SK-N-SH (cell line): ENCODE data around the gene COL4A2. TPM values are rescaled to one million over a fixed set of nuclear protein-coding genes. Genes with fewer than 3 reads are reported as not detected.

ENCODE experiments used
- CTCF ChIA-PET: fragments of 300-600, 350-600 bp; formaldehyde crosslinking; extraction: SDS; loops from one replicate; lab custom pipeline; 2021; lab: Yijun Ruan, JAX
- POLR2A ChIA-PET: fragments of 350-600 bp; sonication (Branson Sonifier 250); formaldehyde crosslinking; extraction: SDS; loops from one replicate; lab custom pipeline; 2020; ENCODE audit warnings: antibody characterized with exemption, inconsistent platforms; lab: Yijun Ruan, JAX
- DNase-seq: peaks from one replicate; pipeline ENCODE4 v3.0.0; 2012
- H2AFZ ChIP-seq: fragments of 200-600 bp; sonication (generic); 2 replicates; pipeline ENCODE4 v1.8.1; 2016; ENCODE audit warnings: antibody characterized with exemption, mild to moderate bottlenecking, low read depth
- H3F3A ChIP-seq: fragments of 200-600 bp; sonication (generic); replicated peaks from 2 replicates; pipeline ENCODE3; 2016; ENCODE audit warnings: antibody characterized with exemption, mild to moderate bottlenecking; ENCODE audit not compliant: insufficient read depth
- H3K27ac ChIP-seq, 2 experiments: fragments of 200-500 bp in 1 of 2; fragments of 200-600 bp in 1 of 2; sonication (Bioruptor generic) in 1 of 2; sonication (generic), shearing (Covaris generic) in 1 of 2; 2 replicates each; pipeline versions ENCODE4 v1.5.1 to v1.6.1; 2014 to 2016; ENCODE audit warnings: low read depth in 2 of 2, inconsistent platforms in 1 of 2, low read length in 1 of 2, mild to moderate bottlenecking in 1 of 2, mixed read lengths in 1 of 2
- H3K27me3 ChIP-seq: fragments of 200-600 bp; sonication (generic), shearing (Covaris generic); 2 replicates; pipeline ENCODE4 v1.6.1; 2016; ENCODE audit warnings: mixed run types; ENCODE audit not compliant: insufficient read depth
- H3K36me3 ChIP-seq, 2 experiments: fragments of 200-500 bp in 1 of 2; fragments of 200-600 bp in 1 of 2; sonication (Bioruptor generic) in 1 of 2; sonication (generic) in 1 of 2; replicated peaks in 1 of 2; 2 replicates each; pipeline versions ENCODE3 to v1.5.1; 2014 to 2016; ENCODE audit warnings: low read length in 1 of 2, mild to moderate bottlenecking in 1 of 2; ENCODE audit not compliant: insufficient read depth in 2 of 2, control insufficient read depth in 1 of 2
- H3K4me1 ChIP-seq, 2 experiments: fragments of 200-500 bp in 1 of 2; fragments of 200-600 bp in 1 of 2; sonication (Bioruptor generic) in 1 of 2; sonication (generic), shearing (Covaris generic) in 1 of 2; 2 replicates each; pipeline versions ENCODE4 v1.5.1 to v1.6.1; 2014 to 2016; ENCODE audit warnings: low read depth in 1 of 2, low read length in 1 of 2, mixed run types in 1 of 2; ENCODE audit not compliant: insufficient read depth in 2 of 2, control insufficient read depth in 1 of 2
- H3K4me2 ChIP-seq: fragments of 200-600 bp; sonication (generic), shearing (Covaris generic); 2 replicates; pipeline ENCODE4 v1.6.1; 2017; ENCODE audit warnings: mixed run types
- H3K4me3 ChIP-seq, 2 experiments: fragments of 200-500 bp in 1 of 2; fragments of 200-600 bp in 1 of 2; sonication (Bioruptor generic) in 1 of 2; sonication (generic), shearing (Covaris generic) in 1 of 2; 2 replicates each; pipeline versions ENCODE4 v1.5.1 to v1.8.1; 2014 to 2016; ENCODE audit warnings: low read depth in 2 of 2, inconsistent platforms in 1 of 2, low read length in 1 of 2, mild to moderate bottlenecking in 1 of 2, mixed read lengths in 1 of 2, moderate library complexity in 1 of 2
- H3K79me2 ChIP-seq: fragments of 200-600 bp; sonication (generic); 2 replicates; pipeline ENCODE4 v1.8.1; 2017; ENCODE audit warnings: mild to moderate bottlenecking; ENCODE audit not compliant: insufficient read depth
- H3K9ac ChIP-seq: fragments of 200-600 bp; sonication (generic); 2 replicates; pipeline ENCODE4 v1.6.1; 2017; ENCODE audit warnings: mixed run types
- H3K9me2 ChIP-seq: fragments of 200-600 bp; sonication (generic); 2 replicates; pipeline ENCODE4 v1.6.1; 2017; ENCODE audit warnings: mixed run types
- H3K9me3 ChIP-seq: fragments of 200-600 bp; sonication (generic); 2 replicates; pipeline ENCODE4 v1.6.1; 2017; ENCODE audit warnings: mixed run types, mild to moderate bottlenecking, moderate library complexity
- H4K20me1 ChIP-seq: fragments of 200-600 bp; sonication (generic); 2 replicates; pipeline ENCODE4 v1.6.1; 2017; ENCODE audit warnings: mild to moderate bottlenecking, mixed run types; ENCODE audit not compliant: insufficient read depth
- FOSL2 ChIP-seq: IDR thresholded peaks from 2 replicates; pipeline ENCODE4 v1.4.0; 2012; ENCODE audit warnings: low read depth, mild to moderate bottlenecking, moderate library complexity, borderline replicate concordance
- GABPA ChIP-seq: IDR thresholded peaks from 2 replicates; pipeline ENCODE4 v1.4.0; 2012; ENCODE audit warnings: low read depth, mild to moderate bottlenecking
- GATA2 ChIP-seq: sonication (generic); formaldehyde crosslinking; IDR thresholded peaks from 2 replicates; pipeline ENCODE4 v1.5.0; 2020; ENCODE audit warnings: mild to moderate bottlenecking, missing genetic modification reagents
- IRF3 ChIP-seq: fragments of 150-350 bp; IDR thresholded peaks from 2 replicates; pipeline ENCODE4 v1.6.1; 2016; ENCODE audit warnings: mild to moderate bottlenecking, low read depth, low read length
- JUND ChIP-seq: IDR thresholded peaks from 2 replicates; pipeline ENCODE4 v1.4.0; 2012
- NFIC ChIP-seq: IDR thresholded peaks from 2 replicates; pipeline ENCODE4 v1.4.0; 2012; ENCODE audit warnings: borderline replicate concordance
- NRF1 ChIP-seq: IDR thresholded peaks from 2 replicates; pipeline ENCODE4 v1.6.1; 2012; ENCODE audit warnings: low read depth, mild to moderate bottlenecking, low read length
- RCOR1 ChIP-seq: fragments of 150-350 bp; IDR thresholded peaks from 2 replicates; pipeline ENCODE4 v1.6.1; 2017; ENCODE audit warnings: antibody characterized with exemption, low read length
- RXRA ChIP-seq: IDR thresholded peaks from 2 replicates; pipeline ENCODE4 v1.4.0; 2012; ENCODE audit warnings: low read depth, mild to moderate bottlenecking, borderline replicate concordance
- WGBS: methylation state at CpG from one replicate; pipeline ENCODE4 v1.1.6; 2017; ENCODE audit warnings: low lambda C conversion rate; 5-methylcytosine and 5-hydroxymethylcytosine counted together
- polyA plus RNA-seq, 3 experiments: library from polyadenylated mRNA; depleted of rRNA; stranded (reverse); fragments of >200 nt; gene quantifications; 2 replicates each; pipeline ENCODE4 v1.2.3, GENCODE V29; 2012

The COL4A2 gene
- polyA plus RNA-seq, 1 of the 3 experiments (the other 2 are of a cell fraction) = 137 TPM

- WGBS = 96% methylated on average over 10 of the region's 11 CpGs
- peaks cover 3 to 4% of the 10 kb centered on the region in 2 experiments; a peak in 1 of 4 replicates for H3K4me1 ChIP-seq
- no peak overlapping the region for H3K9ac ChIP-seq
- no peak overlapping the region for H3K4me2 ChIP-seq
- H3K36me3 ChIP-seq = no peaks in the 10 kb centered on the region
- no peaks in the 10 kb centered on the region for H4K20me1 ChIP-seq
- H3K9me3 ChIP-seq = no peaks in the 10 kb centered on the region
- TF ChIP-seq RXRA = no peak
- no peak for TF ChIP-seq IRF3
- TF ChIP-seq NFIC = no peak
- no peak for TF ChIP-seq JUND
- TF ChIP-seq RCOR1 = no peak
- no peak for TF ChIP-seq FOSL2
- H2AFZ ChIP-seq = no peak overlapping the region
- POLR2A ChIA-PET = no interaction called here
- H3F3A ChIP-seq = peaks cover 2% of the 10 kb centered on the region
- no peaks in the 10 kb centered on the region for H3K27me3 ChIP-seq
- H3K9me2 ChIP-seq = no peaks in the 10 kb centered on the region
- CTCF ChIA-PET = interaction anchor here (0.9 to 1.6 kb wide), 2 partner anchors 9 to 94 kb away, joined by 3 read pairs; no protein-coding TSS in a partner anchor
- no peak overlapping the region for H3K4me3 ChIP-seq
- no peaks in the 10 kb centered on the region for H3K79me2 ChIP-seq
- H3K27ac ChIP-seq = no peak overlapping the region
- no peak for DNase-seq
Measured at GRCh38 chr13:110549795-110550160, 242.7 kb downstream of the COL4A2 start.

- H3K4me2 ChIP-seq = no peak overlapping the region
Measured at GRCh38 chr13:110551284-110551683, 244.2 kb downstream of the COL4A2 start.

GRCh38 chr13:110552767-110553166 lies 245.7 kb downstream of the COL4A2 start:
- 96% methylated on average over 9 of the region's 9 CpGs for WGBS
- H4K20me1 ChIP-seq = no peaks in the 10 kb centered on the region
- no peaks in the 10 kb centered on the region for H3K36me3 ChIP-seq
- no peak for TF ChIP-seq GABPA
- TF ChIP-seq, all 33 proteins: peak for 0
- H3K4me1 ChIP-seq = peaks cover 3 to 4% of the 10 kb centered on the region in 2 experiments; a peak in 1 of 4 replicates
- no peaks in the 10 kb centered on the region for H3K27me3 ChIP-seq
- H3K4me2 ChIP-seq = no peak overlapping the region
- no peak overlapping the region for H2AFZ ChIP-seq
- no peak overlapping the region for H3K4me3 ChIP-seq
- ChIA-PET POLR2A (no interaction called here), CTCF (interaction anchor here (1.2 kb wide), 1 partner anchor 41 kb away, joined by 3 read pairs; no protein-coding TSS in a partner anchor)
- H3K79me2 ChIP-seq = no peaks in the 10 kb centered on the region
- H3F3A ChIP-seq = peaks cover 2% of the 10 kb centered on the region
- H3K9ac ChIP-seq = no peak overlapping the region
- no peaks in the 10 kb centered on the region for H3K9me2 ChIP-seq
- H3K27ac ChIP-seq = no peak overlapping the region
- DNase-seq = no peak
- H3K9me3 ChIP-seq = no peaks in the 10 kb centered on the region

More at GRCh38 chr13:110551284-110551683, 244.2 kb downstream of the COL4A2 start:
- Histone ChIP-seq H3K9me3 (no peaks in the 10 kb centered on the region), H3K27ac (no peak overlapping the region), H3K79me2 (no peaks in the 10 kb centered on the region), H2AFZ (no peak overlapping the region), H3K9ac (no peak overlapping the region), H3K36me3 (no peaks in the 10 kb centered on the region), H3K4me1 (peaks cover 3 to 4% of the 10 kb centered on the region in 2 experiments; a peak in 1 of 4 replicates), H3K27me3 (no peaks in the 10 kb centered on the region), H3K9me2 (no peaks in the 10 kb centered on the region), H3K4me3 (no peak overlapping the region), H4K20me1 (no peaks in the 10 kb centered on the region), H3F3A (peaks cover 2% of the 10 kb centered on the region)
- 82% methylated on average over 11 of the region's 11 CpGs for WGBS
- ChIA-PET POLR2A (interaction anchor here (1.1 kb wide), 1 partner anchor 9 kb away, joined by 4 read pairs; no protein-coding TSS in a partner anchor), CTCF (interaction anchor here (2.4 kb wide), 1 partner anchor 95 kb away, joined by 8 read pairs; no protein-coding TSS in a partner anchor)
- peak; percentile 47 for DNase-seq
- TF ChIP-seq NRF1 (no peak), GATA2 (CRISPR knock-in tag) (peak; percentile 63)
